HAP-1 (cell line): ENCODE data around the gene CLCNKB.

Experiments
- DNase-seq, 2 experiments: peaks; one replicate each; pipeline ENCODE4 v3.0.0-alpha.2; 2016 to 2020; ENCODE audit warnings: low spot score in 2 of 2
- H3K27me3 ChIP-seq: fragments of 250-450 bp; sonication (Bioruptor Pico); 2 replicates; pipeline ENCODE4 v1.5.1; 2020; ENCODE audit warnings: low read depth, mild to moderate bottlenecking, moderate library complexity
- H3K36me3 ChIP-seq: fragments of 250-450 bp; sonication (Bioruptor Pico); replicated peaks from 2 replicates; pipeline ENCODE4 v1.5.1; 2020; ENCODE audit warnings: mild to moderate bottlenecking
- H3K4me1 ChIP-seq: fragments of 250-450 bp; sonication (Bioruptor Pico); 2 replicates; pipeline ENCODE4 v1.5.1; 2020; ENCODE audit warnings: mild to moderate bottlenecking
- H3K4me3 ChIP-seq: fragments of 250-450 bp; sonication (Bioruptor Pico); 2 replicates; pipeline ENCODE4 v1.5.1; 2020; ENCODE audit warnings: mild to moderate bottlenecking, moderate library complexity
- H3K9me3 ChIP-seq: fragments of 250-450 bp; sonication (Bioruptor Pico); 2 replicates; pipeline ENCODE4 v1.5.1; 2020; ENCODE audit warnings: mild to moderate bottlenecking, moderate library complexity
- in situ Hi-C: fragments of 300-500 bp; cut with MboI; formaldehyde crosslinking; loops from 3 replicates; pipeline ENCODE4 v1.14.3; 2020; ENCODE audit warnings: low sequenced_read_pairs, inconsistent platforms, mixed read lengths

CLCNKB gene

DNA sequence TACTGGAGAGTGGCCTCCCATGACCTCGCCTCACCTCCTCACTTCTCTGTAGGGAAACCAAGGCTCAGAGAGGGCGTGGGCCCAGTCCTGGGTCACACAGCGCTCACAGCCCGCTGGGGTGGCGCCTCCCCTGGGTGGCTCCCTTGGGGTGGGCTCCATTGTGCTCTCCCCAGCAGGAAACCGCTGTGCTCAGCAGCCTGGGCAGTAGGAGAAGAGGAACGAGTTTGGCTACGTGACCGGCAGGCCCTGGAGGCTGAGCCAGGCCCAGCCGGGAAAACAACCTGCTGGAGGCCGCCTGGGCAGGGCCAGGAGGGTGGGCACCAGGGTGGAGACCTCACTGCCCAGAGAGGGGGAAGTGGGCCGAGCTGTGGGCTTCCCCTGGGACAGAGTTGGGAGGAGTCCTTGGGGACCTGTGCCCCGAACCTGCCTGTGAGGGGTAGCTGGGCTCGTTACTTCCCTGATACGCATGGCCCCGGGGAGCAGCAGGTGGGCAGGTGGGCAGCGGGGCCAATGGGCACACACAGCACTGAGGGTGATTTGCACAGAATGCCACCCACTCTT lies 44.8 kb downstream of the CLCNKB start:
- in situ Hi-C loops, result no loop called here
- Histone ChIP-seq H3K27me3 (no peaks in the 10 kb centered on the region), H3K9me3 (no peaks in the 10 kb centered on the region), H3K4me1 (no peaks in the 10 kb centered on the region), H3K4me3 (no peak overlapping the region), H3K36me3 (no peaks in the 10 kb centered on the region)
- no peak for DNase-seq

DNA sequence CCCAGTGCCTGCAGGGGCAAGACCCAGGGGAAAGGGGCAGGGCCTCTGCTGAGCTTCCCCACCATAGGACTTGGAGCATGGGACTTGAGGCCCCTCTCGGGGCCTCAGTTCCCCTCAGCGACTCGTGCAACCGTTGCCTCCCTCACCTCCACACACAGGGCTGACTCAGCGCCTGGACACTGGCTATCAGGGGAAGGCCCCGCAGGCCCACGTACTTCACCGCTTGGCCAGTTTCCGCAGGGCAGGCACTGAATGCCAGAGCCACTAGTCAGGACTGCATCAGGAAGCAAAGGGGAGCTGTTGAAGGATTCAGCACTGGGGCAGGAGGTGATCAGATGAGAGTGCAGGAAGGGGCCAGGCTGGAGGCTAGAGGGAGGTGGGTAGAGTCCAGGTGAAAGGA lies 45.4 kb downstream of the CLCNKB start:
- DNase-seq, result no peak
- in situ Hi-C loops, result no loop called here
- H3K36me3 ChIP-seq, result no peaks in the 10 kb centered on the region
- no peak overlapping the region for H3K4me3 ChIP-seq
- H3K9me3 ChIP-seq, result no peaks in the 10 kb centered on the region
- H3K27me3 ChIP-seq, result no peaks in the 10 kb centered on the region
- H3K4me1 ChIP-seq, result no peaks in the 10 kb centered on the region

DNA sequence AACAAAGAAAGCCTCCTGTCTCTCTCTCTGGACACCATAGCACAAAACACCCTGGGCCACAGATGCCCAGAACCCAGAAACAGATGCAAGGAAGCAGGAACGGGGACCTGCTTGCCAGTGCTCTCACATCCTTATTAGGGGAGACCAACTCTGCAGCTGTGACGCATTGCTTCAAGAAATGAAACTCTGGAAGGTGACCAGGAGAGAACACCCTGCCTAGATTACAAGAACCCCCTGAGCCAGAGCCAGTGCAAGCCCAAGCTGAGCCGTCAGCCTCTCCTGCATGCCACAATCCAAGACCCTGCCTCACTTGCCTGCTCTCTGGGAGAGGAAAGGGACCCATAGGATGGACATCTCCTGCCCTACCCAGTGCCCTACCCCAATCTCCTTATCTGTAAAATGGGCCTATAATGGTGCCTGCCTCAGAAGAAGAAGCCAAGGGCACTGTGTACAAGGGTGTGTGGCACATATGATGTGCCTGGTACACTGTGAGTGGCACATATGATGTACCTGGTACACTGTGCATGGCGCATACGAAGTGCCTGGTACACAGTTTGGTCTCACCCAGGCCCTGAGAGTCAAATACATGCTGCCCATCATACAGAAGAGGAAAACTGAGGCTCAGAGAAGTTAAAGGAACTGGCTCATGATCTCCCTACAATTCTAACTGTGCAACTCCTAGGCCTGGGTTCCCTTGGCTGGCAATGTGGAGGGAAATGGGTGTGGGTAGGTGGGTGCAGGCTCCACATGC lies 46.7 kb downstream of the CLCNKB start:
- no peaks in the 10 kb centered on the region for H3K36me3 ChIP-seq
- no peak overlapping the region for H3K4me3 ChIP-seq
- H3K27me3 ChIP-seq, result no peaks in the 10 kb centered on the region
- no peaks in the 10 kb centered on the region for H3K4me1 ChIP-seq
- in situ Hi-C loops, result no loop called here
- no peaks in the 10 kb centered on the region for H3K9me3 ChIP-seq
- DNase-seq, result no peak

DNA sequence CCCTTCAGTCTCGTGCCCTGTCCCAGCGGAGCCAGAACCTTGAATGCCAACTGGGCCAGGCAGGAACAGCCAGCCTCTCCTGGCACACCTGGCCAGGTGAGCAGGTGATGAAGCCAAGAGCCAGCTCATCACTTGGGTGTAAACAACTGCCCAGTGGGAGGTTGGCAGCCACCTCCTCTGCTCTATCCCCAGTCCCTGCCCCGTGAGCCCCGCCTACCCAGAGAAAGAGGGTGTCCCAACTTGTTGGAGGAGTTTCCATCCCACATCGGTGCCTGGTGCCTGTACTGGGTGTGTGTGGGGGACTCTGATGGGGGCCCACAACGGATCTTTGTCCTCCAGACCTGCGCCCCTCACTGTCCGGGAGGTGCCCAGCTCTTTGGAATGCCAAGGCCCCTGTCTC lies 47.7 kb downstream of the CLCNKB start:
- Histone ChIP-seq H3K27me3 (peaks cover 10% of the 10 kb centered on the region; the same call in 1 of the 2 replicates), H3K4me1 (no peaks in the 10 kb centered on the region), H3K36me3 (no peaks in the 10 kb centered on the region), H3K9me3 (no peaks in the 10 kb centered on the region), H3K4me3 (no peak overlapping the region)
- in situ Hi-C loops, result no loop called here
- DNase-seq, result no peak

DNA sequence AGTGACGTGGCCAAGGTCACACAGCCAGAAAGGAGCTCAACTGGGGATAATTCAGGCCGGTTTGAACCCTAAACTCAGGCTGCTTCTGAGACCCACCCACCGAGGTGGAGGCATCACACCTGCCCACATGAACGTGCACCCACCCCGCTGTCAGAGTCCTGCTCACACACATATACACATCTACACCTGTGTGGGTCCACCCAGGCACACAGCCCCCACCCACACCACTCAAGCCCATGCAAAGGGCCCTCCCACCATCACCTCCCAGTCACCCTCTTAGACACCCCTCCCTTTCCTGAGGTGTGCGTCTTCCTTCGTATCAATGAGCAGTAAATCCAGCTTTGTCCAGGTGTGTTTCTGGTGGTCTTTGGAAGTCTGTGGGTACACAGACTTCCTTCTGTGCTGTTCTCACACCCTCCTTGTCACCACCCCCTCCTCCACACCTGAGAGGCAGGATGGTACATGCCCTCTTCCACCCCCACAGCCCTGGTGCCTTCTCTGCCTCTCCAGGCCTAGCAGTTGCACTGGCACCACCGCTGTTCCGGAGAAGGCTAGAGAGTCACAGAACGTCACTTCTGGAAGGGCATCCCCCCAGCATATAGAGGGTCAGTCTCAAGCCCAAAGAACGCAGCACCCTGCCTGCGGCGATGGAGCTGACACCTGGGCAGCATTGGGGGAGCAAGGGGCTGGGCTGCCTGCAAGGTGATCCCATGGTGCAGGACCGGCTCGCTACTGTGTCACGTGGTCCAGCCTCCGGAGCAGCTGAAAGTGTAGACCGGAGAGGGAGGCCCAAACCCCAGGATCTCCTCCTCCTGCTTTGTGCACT lies 48.7 kb downstream of the CLCNKB start:
- Histone ChIP-seq H3K4me1 (no peaks in the 10 kb centered on the region), H3K36me3 (no peaks in the 10 kb centered on the region), H3K9me3 (no peaks in the 10 kb centered on the region), H3K4me3 (no peak overlapping the region), H3K27me3 (peaks cover 11% of the 10 kb centered on the region; the same call in 1 of the 2 replicates)
- in situ Hi-C loops, result no loop called here
- DNase-seq, result no peak

DNA sequence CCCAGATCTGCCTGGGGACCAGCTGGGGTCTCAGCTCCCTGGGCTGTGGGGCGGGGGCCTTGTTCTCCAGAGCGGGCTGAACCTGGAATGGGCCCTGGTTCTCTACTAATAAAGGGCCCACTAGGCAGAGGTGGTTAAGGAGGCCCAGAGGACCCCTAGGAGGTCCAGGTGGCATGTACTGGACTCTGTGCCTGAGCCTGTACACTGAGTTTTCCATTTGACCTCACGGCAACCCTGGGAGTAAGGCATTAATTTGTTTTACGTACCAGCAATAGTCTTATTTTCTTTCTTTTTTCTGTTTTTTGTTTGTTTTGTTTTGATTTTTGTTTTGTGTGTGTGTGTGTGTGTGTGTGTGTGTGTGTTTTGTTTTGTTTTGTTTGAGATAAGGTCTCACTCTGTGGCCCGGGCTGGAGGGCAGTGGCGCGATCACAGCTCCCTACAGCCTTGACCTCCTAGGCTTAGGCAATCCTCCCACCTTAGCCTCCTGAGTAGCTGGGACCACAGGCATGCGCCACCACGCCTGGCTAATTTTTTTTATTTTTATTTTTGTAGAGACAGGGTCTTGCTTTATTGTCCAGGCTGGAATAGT lies 49.4 kb downstream of the CLCNKB start:
- peaks cover 11% of the 10 kb centered on the region; the same call in 1 of the 2 replicates for H3K27me3 ChIP-seq
- in situ Hi-C loops, result no loop called here
- no peaks in the 10 kb centered on the region for H3K4me1 ChIP-seq

DNA sequence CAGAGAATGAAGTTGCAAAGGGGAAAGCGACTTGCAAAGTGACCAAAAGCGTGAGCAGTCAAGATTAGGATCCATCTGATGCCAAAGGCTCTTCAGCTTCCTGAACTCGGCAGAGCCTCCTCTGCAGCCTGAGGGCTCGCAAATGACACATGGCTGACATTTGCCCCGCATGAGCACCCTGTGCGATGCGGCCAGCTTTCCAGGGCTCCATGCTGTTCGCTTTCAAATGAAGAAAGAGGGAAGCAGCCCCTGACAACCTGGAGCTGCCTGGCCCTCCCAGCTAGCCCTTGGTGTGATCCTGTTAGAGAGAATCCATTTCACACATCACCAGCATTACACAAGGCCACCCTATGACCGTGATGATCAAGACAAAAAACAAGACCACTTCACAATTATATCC lies 50.0 kb downstream of the CLCNKB start:
- no peak for DNase-seq
- H3K9me3 ChIP-seq, result no peaks in the 10 kb centered on the region
- H3K4me3 ChIP-seq, result no peak overlapping the region
- in situ Hi-C loops, result no loop called here
- H3K27me3 ChIP-seq, result peaks cover 11% of the 10 kb centered on the region; the same call in 1 of the 2 replicates
- no peaks in the 10 kb centered on the region for H3K36me3 ChIP-seq
- H3K4me1 ChIP-seq, result no peaks in the 10 kb centered on the region

More for the DNA sequence above, 49.4 kb downstream of the CLCNKB start:
- no peak for DNase-seq
- no peaks in the 10 kb centered on the region for H3K36me3 ChIP-seq
- H3K4me3 ChIP-seq, result no peak overlapping the region
- no peaks in the 10 kb centered on the region for H3K9me3 ChIP-seq

DNA sequence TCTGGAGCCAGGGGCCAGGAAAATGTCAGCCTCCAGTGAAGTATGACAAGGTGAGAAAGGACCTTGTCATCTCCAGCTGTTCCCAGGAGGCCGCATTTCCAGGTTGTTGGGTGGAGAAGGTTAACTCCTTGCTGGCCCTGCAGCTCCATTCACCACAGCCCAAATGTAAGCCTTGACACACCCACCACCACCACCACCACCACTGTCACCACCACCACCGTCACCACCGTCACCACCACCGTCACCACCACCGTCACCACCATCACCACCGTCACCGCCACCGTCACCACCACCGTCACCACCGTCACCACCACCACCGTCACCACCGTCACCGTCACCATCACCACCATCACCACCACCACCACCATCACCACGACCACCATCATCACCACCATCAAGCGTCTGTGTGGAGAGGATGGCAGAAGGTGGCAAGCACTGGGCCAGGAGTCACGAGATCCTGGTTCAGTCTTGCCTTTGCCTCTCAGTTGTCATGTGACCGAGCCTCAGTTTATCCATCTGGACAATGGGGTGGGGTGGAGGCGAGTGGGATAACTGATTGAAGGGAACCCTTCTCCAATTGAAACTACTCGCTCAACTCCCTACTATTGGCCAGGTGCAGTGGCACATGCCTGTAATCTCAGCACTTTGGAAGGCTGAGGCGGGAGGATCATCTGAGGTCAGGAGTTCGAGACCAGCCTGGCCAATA lies 51.0 kb downstream of the CLCNKB start:
- H3K4me1 ChIP-seq, result no peaks in the 10 kb centered on the region
- no peaks in the 10 kb centered on the region for H3K9me3 ChIP-seq
- in situ Hi-C loops, result no loop called here
- H3K27me3 ChIP-seq, result peaks cover 11% of the 10 kb centered on the region; the same call in 1 of the 2 replicates
- H3K4me3 ChIP-seq, result no peak overlapping the region
- no peak for DNase-seq
- no peaks in the 10 kb centered on the region for H3K36me3 ChIP-seq

DNA sequence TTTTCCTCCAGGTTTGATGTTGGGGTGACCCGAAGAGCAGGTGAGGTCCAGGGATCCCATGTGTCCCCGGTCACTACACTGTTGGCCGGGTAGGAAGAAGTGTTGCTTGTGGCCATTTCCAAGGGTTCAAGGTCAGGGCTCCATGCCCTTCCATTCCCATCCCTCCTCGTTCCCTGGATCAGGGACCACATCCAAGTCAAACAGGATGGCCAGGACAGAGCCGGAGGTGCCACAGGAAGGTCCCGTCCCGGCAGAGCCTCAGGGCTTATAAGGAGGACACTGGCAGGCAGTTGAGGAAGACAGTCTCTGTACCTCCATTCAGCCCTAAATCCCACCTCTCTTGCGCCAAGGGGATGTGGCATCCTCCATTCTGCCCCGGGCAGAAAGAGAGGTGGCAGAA lies 51.9 kb downstream of the CLCNKB start:
- in situ Hi-C loops, result no loop called here
- H3K27me3 ChIP-seq, result peaks cover 11% of the 10 kb centered on the region; the same call in 1 of the 2 replicates
- no peaks in the 10 kb centered on the region for H3K4me1 ChIP-seq
- no peak for DNase-seq
- no peaks in the 10 kb centered on the region for H3K9me3 ChIP-seq
- no peaks in the 10 kb centered on the region for H3K36me3 ChIP-seq
- no peak overlapping the region for H3K4me3 ChIP-seq

DNA sequence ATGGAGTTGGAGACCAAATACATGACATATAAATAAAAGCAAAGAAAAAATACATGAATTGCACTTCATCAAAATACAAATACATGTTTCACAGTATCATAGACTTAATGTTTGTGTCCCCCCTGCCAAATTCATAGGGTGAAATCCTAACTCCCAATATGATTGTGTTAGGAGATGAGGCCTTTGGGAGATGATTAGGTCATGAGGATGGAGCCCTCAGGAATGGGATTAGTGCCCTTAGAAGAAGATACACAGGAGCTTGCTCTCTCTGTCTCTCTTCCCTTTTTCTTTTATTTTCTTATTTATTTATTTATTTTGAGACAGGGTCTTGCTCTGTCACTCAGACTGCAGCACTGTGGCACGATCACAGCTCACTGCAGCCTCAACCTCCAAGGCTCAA lies 55.8 kb downstream of the CLCNKB start:
- Histone ChIP-seq H3K27me3 (peaks cover 11% of the 10 kb centered on the region; the same call in 1 of the 2 replicates), H3K4me1 (no peaks in the 10 kb centered on the region), H3K36me3 (no peaks in the 10 kb centered on the region), H3K9me3 (peaks cover 6% of the 10 kb centered on the region), H3K4me3 (no peak overlapping the region)
- in situ Hi-C loops, result no loop called here
- no peak for DNase-seq

DNA sequence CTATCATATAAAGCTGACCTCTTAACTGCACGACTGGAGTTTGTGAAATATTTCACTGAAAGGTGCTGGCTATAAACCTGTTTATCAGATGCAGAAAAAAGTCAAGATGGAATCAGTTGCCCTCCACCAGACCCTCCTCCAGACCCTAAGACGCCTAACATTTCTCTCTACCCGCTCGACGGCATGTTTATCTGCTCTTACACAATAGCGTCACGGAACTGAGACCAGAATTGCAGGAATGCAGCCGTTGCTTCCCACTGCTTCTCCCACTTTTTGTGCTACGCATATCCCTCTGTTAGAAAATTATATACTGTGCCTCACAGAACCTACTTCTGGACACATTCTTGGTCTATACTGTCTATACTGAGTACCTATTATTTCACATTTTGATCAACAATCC lies 58.0 kb downstream of the CLCNKB start:
- Histone ChIP-seq H3K27me3 (no peaks in the 10 kb centered on the region), H3K4me1 (no peaks in the 10 kb centered on the region), H3K36me3 (no peaks in the 10 kb centered on the region), H3K9me3 (peaks cover 6% of the 10 kb centered on the region), H3K4me3 (no peak overlapping the region)
- in situ Hi-C loops, result no loop called here
- DNase-seq, result no peak
